HG03196 (cell line): ENCODE measurements around the gene SLK.

Experiments used
- ATAC-seq: cut with Tn5 transposase; IDR thresholded peaks from one replicate; pipeline ENCODE4 v1.9.1; 2021; ENCODE audit not compliant: unreplicated experiment

SLK gene

GRCh38 chr10:103941801-103942200 lies 25.1 kb upstream of the SLK start:
- no peak for ATAC-seq

GRCh38 chr10:103942866-103943265 lies 24.1 kb upstream of the SLK start:
- no peak for ATAC-seq

- ATAC-seq, result no peak
Measured at GRCh38 chr10:103947799-103948516, 19.0 kb upstream of the SLK start.

GRCh38 chr10:103949728-103950127 lies 17.2 kb upstream of the SLK start:
- ATAC-seq, result no peak

GRCh38 chr10:103951183-103951582 lies 15.8 kb upstream of the SLK start:
- ATAC-seq, result no peak

- no peak for ATAC-seq
Measured at GRCh38 chr10:103951942-103952341, 15.0 kb upstream of the SLK start.

- ATAC-seq, result no peak
Measured at GRCh38 chr10:103954543-103954942, 12.4 kb upstream of the SLK start.

- no peak for ATAC-seq
Measured at GRCh38 chr10:103958996-103959395, 7.9 kb upstream of the SLK start.

- no peak for ATAC-seq
Measured at GRCh38 chr10:103960103-103960502, 6.8 kb upstream of the SLK start.

- peak; percentile 39 for ATAC-seq
Measured at GRCh38 chr10:103967448-103968071, 620 bp downstream of the SLK start.

GRCh38 chr10:103968441-103969391 lies 1.8 kb downstream of the SLK start:
- ATAC-seq, result no peak

- ATAC-seq, result no peak
Measured at GRCh38 chr10:103969436-103969835, 2.5 kb downstream of the SLK start.

GRCh38 chr10:103969857-103970627 lies 3.1 kb downstream of the SLK start:
- ATAC-seq, result no peak

GRCh38 chr10:103975169-103975568 lies 8.2 kb downstream of the SLK start:
- no peak for ATAC-seq

- ATAC-seq, result no peak
Measured at GRCh38 chr10:103977204-103977603, 10.3 kb downstream of the SLK start.

GRCh38 chr10:103979530-103979929 lies 12.6 kb downstream of the SLK start:
- ATAC-seq, result no peak

- no peak for ATAC-seq
Measured at GRCh38 chr10:103980288-103980906, 13.5 kb downstream of the SLK start.

GRCh38 chr10:103982639-103983038 lies 15.7 kb downstream of the SLK start:
- no peak for ATAC-seq

- peak; percentile 91 for ATAC-seq
Measured at GRCh38 chr10:103983367-103983911, 16.5 kb downstream of the SLK start.

GRCh38 chr10:103985726-103986125 lies 18.8 kb downstream of the SLK start:
- no peak for ATAC-seq
